NCI-H226 (cell line): Measurements from ENCODE around the gene APOB.

ENCODE experiments used
- DNase-seq: peaks from one replicate; pipeline ENCODE4 v3.0.0-alpha.2; 2015

Gene APOB

GRCh38 chr2:20972110-20972509, 71.8 kb downstream of the APOB start:
- DNase-seq: no peak

- no peak for DNase-seq
Observed at GRCh38 chr2:20970068-20970467, 73.8 kb downstream of the APOB start.

DNA sequence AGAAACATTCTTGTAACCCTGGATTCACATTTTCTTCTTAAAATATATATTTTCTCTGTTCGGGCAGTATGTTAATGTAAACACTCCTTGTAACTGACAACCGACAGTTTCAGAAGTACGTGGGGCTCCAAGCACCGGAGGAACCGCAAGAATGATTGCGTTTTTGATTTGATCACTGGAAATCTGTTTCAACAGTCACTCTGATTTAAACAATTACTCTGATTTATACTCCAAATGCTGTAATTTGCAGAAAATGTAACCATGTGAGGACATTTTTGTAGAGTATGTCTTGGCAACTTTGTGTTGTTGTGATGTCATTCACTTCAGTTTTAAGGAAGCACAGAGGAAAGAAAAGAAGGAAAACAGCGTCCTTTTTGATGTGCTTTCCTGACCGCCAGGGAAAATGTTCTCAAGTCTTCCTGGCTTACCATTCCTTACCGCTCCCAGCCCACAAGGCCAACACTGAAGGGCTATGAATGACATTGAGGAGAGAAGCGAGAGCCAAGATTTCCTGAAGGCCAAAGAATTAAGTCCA, 77.7 kb downstream of the APOB start:
- DNase-seq: no peak

- DNase-seq: no peak
Observed at GRCh38 chr2:20965221-20965620, 78.7 kb downstream of the APOB start.

- no peak for DNase-seq
Observed at GRCh38 chr2:20963867-20964266, 80.0 kb downstream of the APOB start.

DNA sequence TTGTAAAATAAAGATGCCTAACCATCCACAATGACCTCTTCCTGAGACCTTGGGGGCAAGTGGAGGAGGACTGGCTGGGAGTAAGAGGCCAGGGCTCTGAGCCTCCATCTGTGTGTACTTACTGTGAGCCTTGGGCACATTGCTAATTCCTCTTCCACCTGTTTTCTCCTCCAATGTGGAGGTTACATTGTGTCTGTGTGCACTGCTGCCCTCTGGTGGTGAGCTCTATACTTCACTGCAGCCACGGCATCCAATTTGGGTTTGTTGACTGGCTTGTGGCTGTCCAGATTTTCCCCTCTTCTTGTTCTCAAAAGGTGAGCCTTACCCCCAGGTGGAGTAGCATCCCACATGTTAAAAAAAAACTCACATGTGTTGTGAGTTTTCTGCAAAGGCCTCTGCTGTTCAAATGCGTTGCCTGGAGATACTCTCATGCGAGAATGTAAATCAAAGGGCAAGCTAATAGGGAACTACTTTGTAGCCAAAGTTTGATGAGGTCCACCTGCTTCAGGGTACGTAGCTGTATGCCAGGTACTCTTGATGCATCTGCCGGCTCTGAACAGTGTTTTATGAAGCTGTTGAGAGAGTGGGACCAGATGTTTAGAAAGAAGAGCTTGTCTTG, 80.8 kb downstream of the APOB start:
- peak; percentile 7 for DNase-seq

DNA sequence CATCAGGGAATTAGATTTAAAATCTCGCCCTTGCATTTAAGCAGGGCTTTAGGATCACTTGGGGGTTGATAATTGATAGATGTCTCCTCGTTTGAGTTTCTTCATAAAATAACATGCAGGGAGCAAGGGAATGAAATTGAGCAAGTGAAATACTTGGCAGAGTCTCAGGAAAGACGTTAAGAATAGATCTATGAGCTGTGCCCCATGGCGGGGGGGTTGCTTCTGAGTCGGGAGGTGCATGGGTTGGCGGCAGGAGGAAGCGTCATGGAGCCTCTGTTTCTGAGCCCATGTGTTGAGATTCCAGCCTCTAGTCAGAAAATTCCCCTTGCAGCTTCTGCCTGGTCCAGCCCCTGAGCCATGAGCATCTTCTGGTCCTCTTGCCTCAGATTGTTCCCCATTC, 82.0 kb downstream of the APOB start:
- DNase-seq: no peak

GRCh38 chr2:20960003-20960402, 83.9 kb downstream of the APOB start:
- no peak for DNase-seq

GRCh38 chr2:20959252-20959651, 84.6 kb downstream of the APOB start:
- no peak for DNase-seq

DNA sequence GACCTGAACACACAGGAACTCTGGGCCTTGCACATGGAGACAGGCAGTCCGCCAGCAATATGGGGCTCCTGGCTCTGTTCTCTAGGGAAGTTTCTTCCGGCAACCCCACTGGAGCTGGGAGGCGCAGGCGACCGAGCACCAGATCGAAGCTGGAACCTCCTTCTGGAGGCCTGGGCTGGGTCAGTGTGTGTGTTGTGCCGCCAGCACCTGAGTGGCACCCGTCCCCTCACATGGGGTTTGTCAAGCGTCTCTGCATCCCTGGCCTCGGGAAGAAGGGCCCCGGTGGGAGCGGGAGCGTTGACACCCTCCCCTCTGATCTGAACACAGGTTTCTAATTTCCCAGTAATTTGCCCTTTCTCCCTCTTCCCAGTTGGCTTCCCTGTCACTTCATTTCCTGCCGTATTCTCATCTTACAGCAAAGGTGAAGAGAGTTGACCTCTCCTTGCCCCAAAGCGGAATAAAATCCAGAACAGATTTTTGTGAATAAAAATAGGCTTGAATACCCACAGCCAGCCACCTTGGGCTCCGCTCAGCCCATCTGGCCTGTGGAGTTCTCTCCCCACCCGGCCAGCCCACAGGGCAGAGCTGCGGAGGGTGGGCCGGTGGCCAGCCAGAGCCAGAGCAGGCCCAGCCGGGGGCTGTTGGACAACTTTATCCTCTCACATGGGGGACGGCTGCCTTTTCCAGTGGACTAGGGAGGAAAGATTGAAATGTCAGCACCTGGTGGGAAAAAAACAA, 85.9 kb downstream of the APOB start:
- DNase-seq: no peak

DNA sequence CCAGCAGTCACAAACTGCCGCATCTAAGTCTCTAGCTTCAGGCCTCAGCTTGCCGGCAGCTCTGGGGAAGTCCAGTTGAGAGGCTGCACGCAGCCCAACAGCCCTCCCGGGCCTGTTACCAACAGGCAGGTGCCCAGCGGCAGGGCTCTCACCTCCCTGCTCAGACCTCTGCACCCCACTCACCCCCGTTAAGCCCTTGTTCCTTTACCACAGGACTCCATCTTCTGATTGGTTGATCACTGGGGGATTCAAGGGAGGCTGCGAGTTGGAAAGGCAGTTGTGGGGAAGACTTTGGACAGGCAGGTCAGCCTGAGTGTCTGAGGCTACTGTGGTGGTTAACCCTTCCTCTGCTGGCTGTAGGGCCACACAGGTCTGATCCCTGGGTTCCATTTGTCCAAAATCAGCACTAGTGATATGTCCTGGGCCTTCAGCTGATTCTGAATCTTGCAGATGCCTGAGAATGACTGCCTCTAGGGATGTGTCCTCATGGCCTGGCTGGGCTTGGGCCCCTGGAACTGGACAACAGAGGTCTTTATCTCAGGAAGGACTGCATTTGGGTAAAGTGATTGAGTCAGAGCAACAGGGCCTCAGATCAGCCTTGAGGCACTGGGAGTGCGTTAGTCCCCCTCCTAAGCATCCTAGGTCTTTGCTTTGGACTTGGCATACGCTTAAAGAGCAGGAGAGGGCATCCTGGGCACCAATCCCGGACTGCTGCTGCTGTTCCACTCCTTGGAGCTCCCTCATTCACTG, 88.4 kb downstream of the APOB start:
- no peak for DNase-seq

DNA sequence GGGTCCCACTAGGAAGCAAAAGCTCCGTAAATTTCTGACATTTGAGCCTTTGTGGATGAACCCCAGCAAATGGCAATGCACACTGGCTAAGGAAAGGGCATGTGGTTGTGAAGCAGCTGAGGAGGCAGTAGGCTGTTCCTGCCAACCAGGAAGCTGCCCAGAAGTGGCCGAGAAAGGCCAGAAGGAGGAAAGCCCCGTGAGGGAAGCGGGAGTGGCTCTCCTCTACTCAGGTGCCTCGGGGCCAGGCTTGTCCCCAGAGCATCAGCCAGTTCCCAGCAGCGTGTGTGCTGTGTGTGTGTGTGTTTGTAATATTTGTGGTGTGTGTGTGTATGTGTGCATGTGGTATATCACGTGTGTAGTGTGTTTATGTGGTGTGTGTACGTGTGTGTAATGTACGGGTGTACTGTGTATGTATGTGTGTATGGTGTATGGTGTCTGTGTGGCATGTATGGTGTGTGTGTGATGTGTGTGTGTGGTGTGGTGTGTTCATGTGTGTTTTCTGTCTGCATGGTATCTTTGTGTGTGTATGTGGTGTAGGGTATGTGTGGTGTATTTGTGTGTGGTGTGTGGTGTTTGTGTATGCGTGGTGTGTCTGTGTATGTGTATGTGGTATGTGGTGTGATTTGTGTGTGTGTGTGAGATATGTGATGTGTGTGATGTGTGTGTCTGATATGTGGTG, 90.6 kb downstream of the APOB start:
- no peak for DNase-seq
